MCF 10A (cell line): ENCODE measurements around the gene FCGBP. TPM values are rescaled to one million over a fixed set of nuclear protein-coding genes. Genes with fewer than 3 reads are reported as not detected.

Experiments
- BruUV-seq: library from RNA; stranded (reverse); fragments of 400-500 nt; replicated peaks from 2 replicates; lab custom pipeline; 2021; lab: Mats Ljungman, UMichigan
- CTCF ChIA-PET: fragments of 300-600 bp; sonication (Branson Sonifier 250); formaldehyde crosslinking; extraction: SDS; loops from one replicate; lab custom pipeline; 2021; ENCODE audit warnings: antibody characterized with exemption, inconsistent platforms; lab: Yijun Ruan, JAX
- POLR2A ChIA-PET: fragments of 300-600, 350-650 bp; sonication (Branson Sonifier 250); formaldehyde crosslinking; extraction: SDS; loops from one replicate; lab custom pipeline; 2020; ENCODE audit warnings: antibody characterized with exemption, inconsistent platforms; lab: Yijun Ruan, JAX
- DNase-seq: peaks from one replicate; pipeline ENCODE4 v3.0.0-alpha.2; 2018; ENCODE audit not compliant: unreplicated experiment
- H3K27ac Mint-ChIP-seq: one replicate; pipeline ENCODE4 v1.8.0; 2022; ENCODE audit warnings: mild to moderate bottlenecking, low read depth, mixed read lengths; ENCODE audit not compliant: unreplicated experiment
- H3K27me3 Mint-ChIP-seq: one replicate; pipeline ENCODE4 v1.8.0; 2022; ENCODE audit warnings: mixed read lengths; ENCODE audit not compliant: insufficient read depth, unreplicated experiment
- H3K36me3 Mint-ChIP-seq: one replicate; pipeline ENCODE4 v1.8.0; 2022; ENCODE audit warnings: mild to moderate bottlenecking, moderate library complexity, mixed read lengths; ENCODE audit not compliant: insufficient read depth, unreplicated experiment
- H3K4me1 Mint-ChIP-seq: one replicate; pipeline ENCODE4 v1.8.0; 2022; ENCODE audit warnings: mixed read lengths; ENCODE audit not compliant: insufficient read depth, unreplicated experiment
- H3K4me3 Mint-ChIP-seq: one replicate; pipeline ENCODE4 v1.8.0; 2022; ENCODE audit warnings: mild to moderate bottlenecking, moderate library complexity, mixed read lengths; ENCODE audit not compliant: unreplicated experiment
- H3K9me3 Mint-ChIP-seq: one replicate; pipeline ENCODE4 v1.8.0; 2022; ENCODE audit warnings: mixed read lengths; ENCODE audit not compliant: unreplicated experiment
- CTCF ChIP-seq: fragments of 200-600 bp; IDR thresholded peaks from one replicate; pipeline ENCODE4 v1.8.0; 2022; ENCODE audit warnings: antibody characterized with exemption, mild to moderate bottlenecking; ENCODE audit not compliant: unreplicated experiment
- intact Hi-C: fragments of 100-400 bp; cut with micrococcal nuclease; formaldehyde crosslinking; loops from 2 replicates; pipeline ENCODE4 v1.14.1; 2022
- total RNA-seq: library from RNA; stranded (reverse); gene quantifications from 2 replicates; pipeline ENCODE4 v1.2.3, GENCODE V29; 2022

The FCGBP gene
- total RNA-seq, 1 experiment from 2014 or later = 0.96 TPM

- BruUV-seq = no TSS peak
- POLR2A ChIA-PET = no interaction called here
- CTCF ChIA-PET = interaction anchor here (1.1 kb wide), 1 partner anchor 165 kb away, joined by 3 read pairs; no protein-coding TSS in a partner anchor
- peaks cover 11% of the 10 kb centered on the region for H3K4me1 Mint-ChIP-seq
- no peak for TF ChIP-seq CTCF
- DNase-seq = no peak
- no peak overlapping the region for H3K27ac Mint-ChIP-seq
- no peak overlapping the region for H3K4me3 Mint-ChIP-seq
- intact Hi-C loops = no loop called here
- H3K36me3 Mint-ChIP-seq = peaks cover 88% of the 10 kb centered on the region
- H3K9me3 Mint-ChIP-seq = no peaks in the 10 kb centered on the region
- no peaks in the 10 kb centered on the region for H3K27me3 Mint-ChIP-seq
These were observed 40.1 kb upstream of the FCGBP start for GRCh38 chr19:39974377-39975155.

- intact Hi-C loops = loop anchor here (1.0 to 2.0 kb wide), 3 partner anchors 26 to 125 kb away; partner anchors contain the start of genes FBL, ZNF546 and ZNF780A
- Mint-ChIP-seq H3K27ac (peak overlapping the region; percentile 98), H3K9me3 (no peaks in the 10 kb centered on the region), H3K4me1 (peaks cover 19% of the 10 kb centered on the region), H3K4me3 (peak overlapping the region; percentile 93), H3K27me3 (no peaks in the 10 kb centered on the region), H3K36me3 (peaks cover 70% of the 10 kb centered on the region)
- TF ChIP-seq CTCF = no peak
- TSS peak; percentile 51 for BruUV-seq
- ChIA-PET POLR2A (interaction anchor here (0.9 to 3.0 kb wide), 12 partner anchors 10 to 527 kb away, joined by 4 to 41 read pairs (median 8); partner anchors contain the start of genes DYRK1B, FBL, SUPT5H and ZNF546), CTCF (interaction anchor here (0.5 to 5.1 kb wide), 16 partner anchors 9 to 422 kb away, joined by 3 to 67 read pairs (median 3); partner anchors contain the start of genes FBL and ZNF546)
- DNase-seq = no peak
These were observed 37.1 kb upstream of the FCGBP start for GRCh38 chr19:39971380-39972035.

- Mint-ChIP-seq H3K27ac (peak within 1 kb of the TSS; percentile 98), H3K4me1 (peaks cover 19% of the 10 kb centered on the region), H3K4me3 (peak within 1 kb of the TSS; percentile 93), H3K9me3 (no peaks in the 10 kb centered on the region), H3K27me3 (no peaks in the 10 kb centered on the region), H3K36me3 (peaks cover 65% of the 10 kb centered on the region)
- ChIA-PET CTCF (interaction anchor here (0.5 to 5.1 kb wide), 31 partner anchors 9 to 975 kb away, joined by 3 to 67 read pairs (median 3); partner anchors contain the start of genes FBL and ZNF546), POLR2A (interaction anchor here (0.5 to 3.0 kb wide), 23 partner anchors 11 to 1293 kb away, joined by 3 to 41 read pairs (median 4); partner anchors contain the start of genes DYRK1B, FBL, HNRNPUL1 and RPS16)
- peak; percentile 99 for DNase-seq
- BruUV-seq = no TSS peak
- intact Hi-C loops = loop anchor here (1.0 to 2.0 kb wide), 4 partner anchors 26 to 178 kb away; partner anchors contain the start of genes FBL, ZNF546 and ZNF780A
- TF ChIP-seq CTCF = peak; percentile 41
These were observed 36.4 kb upstream of the FCGBP start, which contains the start of gene PSMC4 for GRCh38 chr19:39970675-39971379. Gene PSMC4 (plus strand): TSS chr19:39971165. CDS start chr19:39971203, 38 bp downstream.
